ENCODE measurements around the gene PLD1. TPM values are rescaled to one million over a fixed set of nuclear protein-coding genes. Genes with fewer than 3 reads are reported as not detected.

Gene PLD1
- total RNA-seq, 2 donors from 2014 or later, result 9.5 to 15.9 TPM

- no peaks in the 10 kb centered on the region for H3K9me3 ChIP-seq (ENCODE audit: control insufficient read depth, low read length)
- 90 to 100% methylated on average over 2 to 6 of the region's 6 CpGs for WGBS, 2 experiments (ENCODE audit: insufficient coverage in 1 of 2, insufficient read length in 1 of 2)
- no peak overlapping the region for H3K4me3 ChIP-seq (ENCODE audit: low read length)
- Mint-ChIP-seq H3K36me3 (ENCODE audit: low read depth) (no peaks in the 10 kb centered on the region), H3K4me3 (no peak overlapping the region), H3K27me3 (ENCODE audit: insufficient read depth) (no peaks in the 10 kb centered on the region), H3K4me1 (no peaks in the 10 kb centered on the region), H3K27ac (no peak overlapping the region), H3K9me3 (no peaks in the 10 kb centered on the region)
- H3K9ac ChIP-seq (ENCODE audit: extremely low read depth, low read length, poor library complexity, severe bottlenecking), result no peak overlapping the region
- TF ChIP-seq CTCF (conservative IDR thresholded peaks at IDR 0.05), result no peak
- H3K27me3 ChIP-seq (ENCODE audit: control insufficient read depth, insufficient read depth, low read length, poor library complexity, severe bottlenecking), result no peaks in the 10 kb centered on the region
- no peak overlapping the region for H3K27ac ChIP-seq (ENCODE audit: low read depth, low read length)
- DNase-seq, result no peak
- no peaks in the 10 kb centered on the region for H3K4me1 ChIP-seq (ENCODE audit: control insufficient read depth, insufficient read depth, low read length)
- no peaks in the 10 kb centered on the region for H3K36me3 ChIP-seq (ENCODE audit: control insufficient read depth, insufficient read depth, low read length)
Measured at GRCh38 chr3:171653701-171654100, 156.6 kb downstream of the PLD1 start.

GRCh38 chr3:171652932-171653331, 157.4 kb downstream of the PLD1 start:
- Mint-ChIP-seq H3K27ac (no peak overlapping the region), H3K9me3 (no peaks in the 10 kb centered on the region), H3K27me3 (ENCODE audit: insufficient read depth) (no peaks in the 10 kb centered on the region), H3K4me1 (no peaks in the 10 kb centered on the region), H3K36me3 (ENCODE audit: low read depth) (no peaks in the 10 kb centered on the region), H3K4me3 (no peak overlapping the region)
- Histone ChIP-seq H3K9ac (ENCODE audit: extremely low read depth, low read length, poor library complexity, severe bottlenecking) (no peak overlapping the region), H3K27ac (ENCODE audit: low read depth, low read length) (no peak overlapping the region), H3K36me3 (ENCODE audit: control insufficient read depth, insufficient read depth, low read length) (no peaks in the 10 kb centered on the region), H3K27me3 (ENCODE audit: control insufficient read depth, insufficient read depth, low read length, poor library complexity, severe bottlenecking) (no peaks in the 10 kb centered on the region), H3K9me3 (ENCODE audit: control insufficient read depth, low read length) (no peaks in the 10 kb centered on the region), H3K4me1 (ENCODE audit: control insufficient read depth, insufficient read depth, low read length) (no peaks in the 10 kb centered on the region), H3K4me3 (ENCODE audit: low read length) (no peak overlapping the region)
- DNase-seq, result no peak
- 100% methylated on average over 1 of the region's 1 CpG for WGBS, 2 experiments (ENCODE audit: insufficient coverage in 1 of 2, insufficient read length in 1 of 2)
- TF ChIP-seq CTCF (conservative IDR thresholded peaks at IDR 0.05), result no peak

- 87 to 90% methylated on average over 9 to 10 of the region's 10 CpGs for WGBS, 2 experiments (ENCODE audit: insufficient coverage in 1 of 2, insufficient read length in 1 of 2)
- no peaks in the 10 kb centered on the region for H3K27me3 Mint-ChIP-seq (ENCODE audit: insufficient read depth)
- no peak overlapping the region for H3K27ac Mint-ChIP-seq
Measured at GRCh38 chr3:171649911-171650592, 160.2 kb downstream of the PLD1 start.

More at GRCh38 chr3:171649911-171650592, 160.2 kb downstream of the PLD1 start:
- no peak for DNase-seq
- Histone ChIP-seq H3K9me3 (ENCODE audit: control insufficient read depth, low read length) (no peaks in the 10 kb centered on the region), H3K27me3 (ENCODE audit: control insufficient read depth, insufficient read depth, low read length, poor library complexity, severe bottlenecking) (no peaks in the 10 kb centered on the region), H3K27ac (ENCODE audit: low read depth, low read length) (no peak overlapping the region), H3K36me3 (ENCODE audit: control insufficient read depth, insufficient read depth, low read length) (no peaks in the 10 kb centered on the region), H3K4me3 (ENCODE audit: low read length) (no peak overlapping the region), H3K9ac (ENCODE audit: extremely low read depth, low read length, poor library complexity, severe bottlenecking) (no peak overlapping the region), H3K4me1 (ENCODE audit: control insufficient read depth, insufficient read depth, low read length) (no peaks in the 10 kb centered on the region)
- Mint-ChIP-seq H3K4me3 (no peak overlapping the region), H3K9me3 (no peaks in the 10 kb centered on the region), H3K36me3 (ENCODE audit: low read depth) (no peaks in the 10 kb centered on the region), H3K4me1 (no peaks in the 10 kb centered on the region)
- TF ChIP-seq CTCF (conservative IDR thresholded peaks at IDR 0.05), result no peak

Measured in endodermal cell (in vitro differentiated cells).